Measurements from ENCODE around the gene PLK2. TPM values are rescaled to one million over a fixed set of nuclear protein-coding genes. Genes with fewer than 3 reads are reported as not detected.

Gene PLK2
- total RNA-seq, 4 donors from 2014 or later, result 18.2 to 61.4 (median 36.4) TPM

GRCh38 chr5:58453306-58453705, 6.6 kb downstream of the PLK2 start:
- H3K36me3 ChIP-seq, result peaks cover 0 to 29% of the 10 kb centered on the region in 2 donors
- no peak overlapping the region for H3K27ac ChIP-seq
- no peaks in the 10 kb centered on the region for H3K27me3 ChIP-seq
- TF ChIP-seq POLR2AphosphoS5 (IDR thresholded peaks at IDR 0.05) (no peak), CTCF (IDR thresholded peaks at IDR 0.05) (no peak), EP300 (IDR thresholded peaks at IDR 0.05) (no peak), POLR2A (IDR thresholded peaks at IDR 0.05) (no peak)
- H3K9me3 ChIP-seq, result no peaks in the 10 kb centered on the region
- no peak for ATAC-seq
- peaks cover 0 to 10% (median 0%) of the 10 kb centered on the region in 3 donors for H3K4me1 ChIP-seq
- no peak overlapping the region for H3K4me3 ChIP-seq

- Histone ChIP-seq H3K36me3 (peaks cover 0 to 29% of the 10 kb centered on the region in 2 donors), H3K4me3 (no peak overlapping the region), H3K27ac (no peak overlapping the region), H3K27me3 (no peaks in the 10 kb centered on the region), H3K9me3 (no peaks in the 10 kb centered on the region), H3K4me1 (peaks cover 0 to 9% (median 0%) of the 10 kb centered on the region in 3 donors)
- ATAC-seq, result no peak
- WGBS, 2 donors (ENCODE audit: low coverage in 1 of 2), result 77 to 94% methylated on average over 2 to 3 of the region's 3 CpGs
- no peak for TF ChIP-seq CTCF (IDR thresholded peaks at IDR 0.05)
- no peak for TF ChIP-seq POLR2AphosphoS5 (IDR thresholded peaks at IDR 0.05)
- no peak for TF ChIP-seq EP300 (IDR thresholded peaks at IDR 0.05)
- no peak for TF ChIP-seq POLR2A (IDR thresholded peaks at IDR 0.05)
Measured at GRCh38 chr5:58452566-58453258, 7.2 kb downstream of the PLK2 start.

GRCh38 chr5:58451732-58452565, 7.9 kb downstream of the PLK2 start:
- WGBS, 2 donors (ENCODE audit: low coverage in 1 of 2), result 83 to 86% methylated on average over 8 of the region's 8 CpGs
- Histone ChIP-seq H3K4me3 (no peak overlapping the region), H3K4me1 (peaks cover 0 to 9% (median 0%) of the 10 kb centered on the region in 3 donors), H3K27me3 (no peaks in the 10 kb centered on the region), H3K27ac (no peak overlapping the region), H3K9me3 (no peaks in the 10 kb centered on the region), H3K36me3 (peaks cover 0 to 29% of the 10 kb centered on the region in 2 donors)
- ATAC-seq, result no peak
- TF ChIP-seq EP300 (IDR thresholded peaks at IDR 0.05) (no peak), CTCF (IDR thresholded peaks at IDR 0.05) (no peak), POLR2AphosphoS5 (IDR thresholded peaks at IDR 0.05) (no peak), POLR2A (IDR thresholded peaks at IDR 0.05) (no peak)

- Histone ChIP-seq H3K27me3 (no peaks in the 10 kb centered on the region), H3K4me1 (peaks cover 0 to 9% (median 0%) of the 10 kb centered on the region in 3 donors), H3K36me3 (peaks cover 0 to 29% of the 10 kb centered on the region in 2 donors), H3K4me3 (no peak overlapping the region), H3K27ac (no peak overlapping the region), H3K9me3 (no peaks in the 10 kb centered on the region)
- ATAC-seq, result no peak
- TF ChIP-seq CTCF (IDR thresholded peaks at IDR 0.05) (no peak), EP300 (IDR thresholded peaks at IDR 0.05) (no peak), POLR2A (IDR thresholded peaks at IDR 0.05) (no peak), POLR2AphosphoS5 (IDR thresholded peaks at IDR 0.05) (no peak)
- WGBS, 2 donors (ENCODE audit: low coverage in 1 of 2), result 72 to 82% methylated on average over 8 of the region's 10 CpGs
Measured at GRCh38 chr5:58450811-58451629, 8.9 kb downstream of the PLK2 start.
